GM19239 (cell line): ENCODE results near the gene POLR1G.

ENCODE experiments used
- DNase-seq: peaks from one replicate; pipeline ENCODE4 v3.0.0; 2011; ENCODE audit warnings: low spot score; ENCODE audit not compliant: insufficient read length
- FAIRE-seq: peaks from 2 replicates; lab custom pipeline; 2011; peaks lifted over from hg19 to GRCh38; lab: Jason Lieb, UNC

POLR1G gene

DNA sequence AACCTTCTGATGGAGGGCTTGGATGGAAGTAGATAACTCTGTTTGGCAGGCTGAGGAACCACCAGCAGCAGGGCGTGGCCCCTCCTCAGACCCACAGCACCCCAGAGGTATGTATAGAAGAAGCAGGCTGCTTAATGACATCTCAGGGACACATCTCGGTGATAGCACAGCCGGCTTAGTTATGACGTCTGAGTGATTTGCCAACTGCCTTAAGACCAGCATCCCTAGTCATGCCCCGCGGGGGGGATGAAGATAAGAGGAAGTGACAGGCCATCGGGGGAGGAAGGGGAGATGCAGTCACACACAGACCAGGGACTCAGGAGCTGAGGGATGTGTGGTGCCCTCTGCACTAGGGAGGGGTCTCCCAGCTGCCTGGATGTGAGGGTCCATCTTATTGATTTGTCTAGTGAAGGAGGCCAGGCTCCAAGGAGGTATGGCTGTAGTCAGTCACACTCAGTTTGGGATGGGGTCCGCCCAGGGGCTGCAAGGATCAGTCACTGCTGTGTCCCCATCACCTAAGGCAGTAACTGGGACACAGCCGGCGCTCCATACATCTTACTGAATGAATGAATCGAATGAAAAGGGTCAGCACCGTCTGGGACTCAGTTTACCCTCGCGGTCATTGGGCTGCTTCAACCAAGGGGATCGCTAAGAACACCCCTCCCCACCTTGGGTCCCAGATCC lies 36.5 kb downstream of the POLR1G start:
- FAIRE-seq = no peak
- no peak for DNase-seq

DNA sequence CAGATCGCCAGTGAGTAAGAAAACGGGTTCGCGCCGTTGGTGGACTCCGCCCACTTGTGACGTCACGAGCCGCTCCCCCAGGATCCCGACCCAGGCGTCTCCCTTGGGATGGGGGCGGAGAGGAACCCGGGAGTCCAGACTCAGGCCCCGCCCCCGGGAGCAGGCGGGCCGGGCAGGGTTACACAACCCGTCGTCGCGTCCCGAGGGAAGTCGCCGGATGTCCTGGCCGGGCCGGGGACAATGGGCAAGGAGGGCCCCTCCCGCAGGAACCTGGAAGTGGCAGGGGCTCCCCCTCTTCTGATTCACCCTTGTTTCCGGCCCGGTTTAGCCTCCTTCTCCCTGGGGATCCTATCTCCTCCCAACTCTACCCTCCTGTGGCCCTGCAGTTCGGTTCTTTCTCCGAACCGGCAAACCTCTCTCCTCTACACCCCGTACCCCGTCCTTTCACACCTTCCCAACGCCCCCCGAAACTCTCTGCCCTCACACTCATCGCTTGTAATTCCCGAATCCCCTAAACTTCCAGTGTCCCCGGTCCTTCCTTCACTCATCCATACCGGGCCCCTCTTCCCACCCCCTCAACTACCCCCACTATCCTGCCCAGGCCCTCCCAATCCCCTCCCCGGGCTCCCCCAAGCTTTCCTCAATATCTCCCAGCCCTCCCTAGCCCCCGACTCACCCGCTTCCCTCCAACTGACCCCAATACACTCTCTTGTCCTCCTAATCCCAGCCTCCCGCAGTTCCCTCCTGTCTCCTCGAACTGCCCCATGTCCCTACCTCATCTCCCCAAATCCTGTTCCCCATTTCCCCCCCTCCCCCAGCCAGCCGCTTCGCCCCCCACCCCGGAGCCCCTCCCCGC lies 37.2 kb downstream of the POLR1G start:
- FAIRE-seq (peak; percentile 42), DNase-seq (no peak)

DNA sequence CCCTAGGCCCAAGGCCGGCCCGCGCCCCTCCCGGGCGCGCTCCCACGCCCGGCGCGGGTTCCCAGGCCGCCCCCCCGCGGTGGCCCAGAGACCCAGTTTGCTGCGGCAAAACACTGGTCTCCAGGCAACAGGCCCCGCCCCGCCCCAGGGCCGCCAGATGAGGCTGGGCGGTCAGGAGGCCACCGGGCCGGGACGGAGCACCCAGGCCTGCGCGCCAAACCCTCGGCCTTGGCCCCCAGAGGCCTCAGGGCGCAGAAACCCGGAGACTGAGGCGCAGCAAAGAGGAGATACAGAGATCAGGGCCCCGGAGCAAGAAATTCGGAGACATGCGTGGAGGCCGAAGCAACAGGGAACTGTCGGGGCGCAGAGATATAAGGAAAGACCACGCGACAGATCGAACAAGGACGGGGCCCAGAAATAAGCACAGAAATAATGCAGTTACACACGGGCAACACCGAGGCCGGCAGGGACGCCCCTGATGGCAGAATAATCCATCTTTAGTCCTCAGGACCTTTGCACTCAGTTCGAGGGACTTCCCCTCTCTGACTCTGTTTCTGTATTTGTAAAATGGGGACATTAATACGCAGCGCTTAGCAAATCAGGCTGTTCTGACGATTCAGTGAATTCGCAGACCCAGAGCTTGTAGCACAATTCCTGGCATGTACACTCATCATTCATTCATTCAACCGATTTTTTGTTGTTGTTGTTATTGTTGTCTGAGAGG lies 38.0 kb downstream of the POLR1G start:
- DNase-seq (peak; percentile 85), FAIRE-seq (peak; percentile 66)

- DNase-seq (no peak), FAIRE-seq (no peak)
Measured at GRCh38 chr19:45445139-45445538, 38.7 kb downstream of the POLR1G start.

DNA sequence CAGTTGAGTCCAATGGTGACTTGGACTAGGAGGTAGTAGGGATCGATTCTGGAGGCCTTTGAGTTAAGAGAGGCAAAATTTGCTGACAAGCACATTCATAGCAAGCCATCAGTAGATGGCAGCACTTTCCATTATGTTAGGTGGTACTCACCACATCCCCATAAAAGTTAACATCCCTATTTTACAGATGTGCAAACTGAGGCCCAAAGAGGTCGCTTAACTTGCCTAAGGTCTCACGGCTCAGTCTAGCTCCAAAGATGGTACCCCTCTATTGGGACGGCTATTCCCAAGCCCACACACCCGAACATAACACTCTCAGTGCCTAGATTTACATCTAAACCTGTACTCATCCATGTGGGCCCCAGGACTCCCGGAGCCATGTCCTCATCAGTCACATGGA lies 39.9 kb downstream of the POLR1G start:
- FAIRE-seq = peak; percentile 74
- no peak for DNase-seq

GRCh38 chr19:45446944-45447343 lies 40.5 kb downstream of the POLR1G start:
- FAIRE-seq (no peak), DNase-seq (no peak)

DNA sequence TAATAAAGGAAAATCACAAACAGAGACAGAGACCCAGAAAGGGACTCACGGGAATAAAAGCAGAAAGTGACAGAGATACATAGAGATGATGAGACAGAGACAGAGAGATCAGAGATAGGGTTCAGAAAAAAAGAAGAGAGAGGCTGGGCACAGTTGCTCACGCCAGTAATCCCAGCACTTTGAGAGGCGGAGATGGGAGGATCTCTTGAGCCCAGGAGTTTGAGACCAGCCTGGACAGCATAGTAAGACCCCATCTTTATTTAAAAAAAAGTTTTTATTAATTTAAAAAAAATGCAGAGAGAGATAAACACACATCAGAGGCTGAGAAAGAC lies 41.9 kb downstream of the POLR1G start:
- DNase-seq = no peak
- FAIRE-seq = no peak

DNA sequence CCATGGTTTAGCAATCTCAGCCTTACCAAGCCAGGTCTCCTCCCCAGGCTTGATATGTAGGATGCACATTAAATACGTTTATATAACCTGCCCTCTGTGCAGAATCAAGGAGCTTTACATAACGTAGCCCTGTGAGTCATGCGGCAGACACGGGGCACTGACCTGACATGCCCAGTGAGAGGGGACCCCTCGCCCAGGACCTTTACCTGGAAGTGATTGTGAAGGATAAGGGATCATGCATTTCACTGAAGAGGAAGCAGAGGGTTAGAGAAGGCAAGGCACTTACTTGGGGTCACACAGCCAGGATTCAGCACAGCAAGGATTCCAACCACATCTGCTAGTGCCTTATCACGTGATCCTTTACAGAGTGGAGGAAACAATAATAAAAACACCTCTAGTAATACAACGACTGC lies 42.4 kb downstream of the POLR1G start:
- FAIRE-seq (no peak), DNase-seq (no peak)

GRCh38 chr19:45450012-45450333 lies 43.5 kb downstream of the POLR1G start:
- DNase-seq = no peak
- no peak for FAIRE-seq

- DNase-seq (no peak), FAIRE-seq (peak; percentile 76)
Measured at GRCh38 chr19:45451131-45451849, 44.8 kb downstream of the POLR1G start.

- FAIRE-seq (no peak), DNase-seq (no peak)
Measured at GRCh38 chr19:45451850-45452387, 45.5 kb downstream of the POLR1G start.

- FAIRE-seq (no peak), DNase-seq (no peak)
Measured at GRCh38 chr19:45455707-45456499, 49.5 kb downstream of the POLR1G start.

GRCh38 chr19:45456500-45456815 lies 50.0 kb downstream of the POLR1G start:
- DNase-seq (no peak), FAIRE-seq (no peak)

- FAIRE-seq (no peak), DNase-seq (no peak)
Measured at GRCh38 chr19:45457776-45458175, 51.3 kb downstream of the POLR1G start.
